Muscle layer of colon (tissue), 2 donors: ENCODE data around the gene KLF7.

Experiments used
- H3K27ac ChIP-seq: one replicate; pipeline ENCODE4 v1.7.0; 2013; ENCODE audit warnings: low read depth, mild to moderate bottlenecking, low read length, moderate library complexity
- H3K27me3 ChIP-seq, 2 donors: one replicate each; pipeline ENCODE4 v1.7.0; 2013; ENCODE audit warnings: low read length in 2 of 2, mild to moderate bottlenecking in 2 of 2; ENCODE audit not compliant: insufficient read depth in 2 of 2, control insufficient read depth in 1 of 2
- H3K36me3 ChIP-seq: one replicate; pipeline ENCODE4 v1.7.0; 2013; ENCODE audit warnings: mild to moderate bottlenecking, low read length; ENCODE audit not compliant: insufficient read depth
- H3K4me1 ChIP-seq: one replicate; pipeline ENCODE4 v1.7.0; 2013; ENCODE audit warnings: mild to moderate bottlenecking, low read length; ENCODE audit not compliant: insufficient read depth
- H3K4me3 ChIP-seq, 2 donors: one replicate each; pipeline ENCODE4 v1.7.0; 2013; ENCODE audit warnings: low read length in 2 of 2, low read depth in 1 of 2, mild to moderate bottlenecking in 1 of 2, moderate library complexity in 1 of 2
- H3K9ac ChIP-seq: one replicate; pipeline ENCODE4 v1.7.0; 2013; ENCODE audit warnings: low read length
- H3K9me3 ChIP-seq: one replicate; pipeline ENCODE4 v1.7.0; 2013; ENCODE audit warnings: mild to moderate bottlenecking, low read length
- donor health status: abdominal sarcoma.
- donor health status: Adenocarcinoma of cecum.

KLF7 gene

DNA sequence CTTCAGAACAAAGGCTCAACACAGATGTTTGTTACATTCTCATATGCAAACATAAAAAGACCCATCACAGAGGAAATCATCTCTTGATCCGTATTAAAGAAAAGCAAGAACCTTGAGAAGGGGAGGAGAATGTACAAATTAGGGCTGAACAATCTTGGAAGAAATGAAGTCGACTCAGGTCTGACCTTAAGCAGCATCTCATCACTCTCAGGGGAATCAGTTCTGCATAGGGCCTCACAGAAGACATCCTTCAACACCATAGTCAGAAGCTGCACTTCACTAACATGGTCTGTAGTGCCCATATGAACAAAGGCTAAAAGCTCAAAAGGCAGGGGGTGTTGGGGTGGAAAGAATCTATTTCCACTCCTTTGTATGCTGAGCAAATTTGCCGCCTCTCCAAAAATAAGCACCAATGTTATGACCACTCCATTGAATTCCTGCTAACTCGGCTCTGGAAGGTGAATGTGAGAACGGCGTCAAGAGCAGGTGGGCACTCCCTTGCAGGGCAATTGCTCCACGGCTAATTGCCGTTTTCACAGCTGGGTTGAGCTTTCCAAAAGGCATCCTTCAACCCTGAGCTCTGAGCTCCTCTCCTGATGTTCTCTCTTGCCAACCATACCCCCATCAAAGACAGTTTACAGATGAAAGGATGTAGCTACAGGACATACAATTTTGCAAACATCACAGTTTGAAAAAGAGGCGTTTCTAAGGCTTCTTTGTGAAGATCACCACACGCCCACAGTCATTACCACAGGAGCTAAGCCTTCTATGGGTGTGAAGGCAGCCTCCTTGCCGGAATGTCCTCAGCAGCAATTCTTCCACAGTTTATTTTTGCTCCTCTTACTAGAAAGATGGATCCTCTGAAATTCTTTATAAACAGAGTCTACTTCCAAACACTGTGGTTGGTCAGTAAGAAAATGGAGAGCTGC, 10.0 kb downstream of the KLF7 start:
- H3K36me3 ChIP-seq: no peaks in the 10 kb centered on the region
- H3K4me1 ChIP-seq: peaks cover 99% of the 10 kb centered on the region
- H3K27me3 ChIP-seq: no peaks in the 10 kb centered on the region
- no peaks in the 10 kb centered on the region for H3K9me3 ChIP-seq
- H3K27ac ChIP-seq: peak overlapping the region; percentile 31
- peak overlapping the region in 1 of 2 donors; percentile 4 for H3K4me3 ChIP-seq
- no peak overlapping the region for H3K9ac ChIP-seq

DNA sequence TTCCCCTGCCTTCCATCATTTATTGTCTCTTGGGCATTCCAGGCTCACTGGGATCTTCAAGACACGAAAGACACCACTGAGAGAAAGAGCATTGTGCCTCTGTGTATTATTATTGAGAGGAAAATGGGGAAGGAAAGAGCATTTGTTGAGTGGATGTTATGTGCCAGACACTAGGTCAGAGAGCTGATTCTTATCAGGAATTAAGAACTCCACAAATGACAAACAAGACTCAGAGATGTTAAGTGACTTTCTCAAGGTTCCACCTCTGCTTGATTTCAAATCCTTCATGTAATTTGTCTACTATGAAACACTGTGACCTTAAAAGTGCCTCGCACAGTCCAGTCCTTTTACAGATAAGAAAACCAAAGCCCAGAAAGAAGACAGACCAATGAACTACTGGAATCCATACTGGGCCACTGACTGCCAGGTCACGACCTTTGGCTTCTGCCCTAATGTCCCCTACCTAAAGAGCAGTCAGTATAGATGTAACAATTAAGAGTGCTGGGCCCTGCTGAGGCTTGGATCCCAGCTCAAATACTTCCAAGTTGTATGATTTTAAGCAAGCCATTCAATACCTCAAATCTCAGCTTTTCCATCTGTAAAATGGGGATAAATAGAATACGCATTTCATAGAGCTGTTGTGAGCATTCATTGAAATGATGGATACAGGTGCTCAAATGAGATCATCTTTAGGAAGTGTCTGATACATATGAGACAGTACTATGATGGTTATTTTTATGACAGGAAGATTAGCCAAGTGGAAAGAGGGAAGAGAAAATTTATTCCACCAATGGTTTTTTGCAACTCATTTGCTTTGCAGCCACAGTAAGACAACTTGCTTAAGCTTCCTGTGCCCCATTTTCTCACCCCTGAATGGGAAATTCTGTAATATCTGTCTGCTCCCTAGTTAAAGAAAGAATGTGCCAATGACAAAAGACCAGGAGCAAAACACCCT, 10.9 kb downstream of the KLF7 start:
- no peaks in the 10 kb centered on the region for H3K27me3 ChIP-seq
- no peak overlapping the region for H3K4me3 ChIP-seq
- no peaks in the 10 kb centered on the region for H3K36me3 ChIP-seq
- H3K9ac ChIP-seq: no peak overlapping the region
- H3K9me3 ChIP-seq: no peaks in the 10 kb centered on the region
- H3K27ac ChIP-seq: peak overlapping the region; percentile 31
- peaks cover 98% of the 10 kb centered on the region for H3K4me1 ChIP-seq

DNA sequence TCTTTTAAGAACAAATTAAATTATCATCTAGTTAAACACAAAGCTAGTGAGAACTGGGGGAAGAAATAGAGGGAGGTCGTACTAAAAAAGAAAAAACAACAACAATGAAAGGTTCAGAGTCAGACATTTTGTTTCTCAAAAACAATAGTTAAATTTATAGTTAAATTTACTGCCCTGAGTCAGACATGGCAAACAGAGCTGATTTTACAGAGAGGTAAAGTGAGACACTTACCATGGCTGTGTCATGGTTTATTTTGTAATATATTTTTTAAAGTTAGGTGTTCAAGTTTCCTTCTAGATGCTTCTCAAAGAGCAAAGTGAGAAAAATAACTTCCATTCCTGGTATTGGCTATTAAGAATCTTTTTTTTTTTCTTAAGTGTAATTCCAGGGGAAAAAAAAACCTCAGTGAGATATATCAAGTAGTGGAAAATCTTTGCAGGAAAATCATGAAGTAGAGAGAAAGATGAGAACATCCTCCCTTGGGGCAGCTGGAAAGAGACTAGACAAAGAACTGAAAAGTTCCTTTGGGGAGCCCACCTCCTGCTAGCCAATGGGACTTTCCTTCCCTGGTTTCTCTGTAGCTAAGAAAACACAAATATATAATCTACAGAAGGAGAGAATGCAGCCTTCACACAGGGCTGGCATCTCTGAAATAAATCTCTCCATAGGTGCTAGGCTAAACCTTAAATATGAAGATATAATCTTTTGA, 12.3 kb downstream of the KLF7 start:
- peak overlapping the region; percentile 12 for H3K27ac ChIP-seq
- H3K4me1 ChIP-seq: peaks cover 98% of the 10 kb centered on the region
- H3K36me3 ChIP-seq: no peaks in the 10 kb centered on the region

GRCh38 chr2:207151048-207151447, 14.7 kb downstream of the KLF7 start:
- Histone ChIP-seq H3K27ac (no peak overlapping the region), H3K27me3 (no peaks in the 10 kb centered on the region), H3K36me3 (peaks cover 5% of the 10 kb centered on the region), H3K9me3 (no peaks in the 10 kb centered on the region), H3K9ac (no peak overlapping the region), H3K4me1 (peaks cover 96% of the 10 kb centered on the region), H3K4me3 (no peak overlapping the region)

More for the DNA sequence above, 12.3 kb downstream of the KLF7 start:
- Histone ChIP-seq H3K9me3 (no peaks in the 10 kb centered on the region), H3K27me3 (no peaks in the 10 kb centered on the region), H3K4me3 (no peak overlapping the region), H3K9ac (no peak overlapping the region)

- H3K9ac ChIP-seq: no peak overlapping the region
- H3K9me3 ChIP-seq: no peaks in the 10 kb centered on the region
- no peaks in the 10 kb centered on the region for H3K27me3 ChIP-seq
- H3K36me3 ChIP-seq: peaks cover 10% of the 10 kb centered on the region
- no peak overlapping the region for H3K27ac ChIP-seq
- H3K4me1 ChIP-seq: peaks cover 96% of the 10 kb centered on the region
- no peak overlapping the region for H3K4me3 ChIP-seq
These were observed 15.5 kb downstream of the KLF7 start for GRCh38 chr2:207150284-207150683.

- H3K36me3 ChIP-seq: peaks cover 10% of the 10 kb centered on the region
- peak overlapping the region in 1 of 2 donors; percentile 28 for H3K4me3 ChIP-seq
- peak overlapping the region; percentile 8 for H3K9ac ChIP-seq
- H3K27me3 ChIP-seq: no peaks in the 10 kb centered on the region
- no peaks in the 10 kb centered on the region for H3K9me3 ChIP-seq
- peak overlapping the region; percentile 19 for H3K27ac ChIP-seq
- H3K4me1 ChIP-seq: peaks cover 96% of the 10 kb centered on the region
These were observed 16.2 kb downstream of the KLF7 start for GRCh38 chr2:207149249-207150213.

DNA sequence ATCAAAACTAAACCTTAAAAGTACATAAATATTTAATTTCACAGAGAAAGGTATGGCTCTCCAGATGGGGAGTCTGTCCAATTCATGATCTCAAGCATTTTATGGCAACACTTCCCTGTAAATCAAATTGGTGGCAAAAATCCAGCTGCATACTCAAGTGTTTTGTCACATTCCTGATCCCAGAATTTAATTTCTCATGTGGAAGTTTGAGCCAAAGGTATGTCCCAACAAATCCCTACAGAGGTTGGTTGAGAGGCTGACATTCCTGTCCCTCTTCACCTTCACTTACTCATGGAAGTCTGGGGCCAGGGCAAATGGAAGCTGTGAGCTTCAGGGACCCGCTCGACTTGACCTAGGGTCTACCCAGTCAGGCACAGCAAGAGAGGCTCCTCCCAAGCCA, 17.7 kb downstream of the KLF7 start:
- no peaks in the 10 kb centered on the region for H3K9me3 ChIP-seq
- no peak overlapping the region for H3K4me3 ChIP-seq
- H3K9ac ChIP-seq: no peak overlapping the region
- H3K36me3 ChIP-seq: peaks cover 10% of the 10 kb centered on the region
- peak overlapping the region; percentile 3 for H3K27ac ChIP-seq
- H3K27me3 ChIP-seq: no peaks in the 10 kb centered on the region
- peaks cover 96% of the 10 kb centered on the region for H3K4me1 ChIP-seq

GRCh38 chr2:207144173-207144785, 21.5 kb downstream of the KLF7 start:
- peaks cover 82% of the 10 kb centered on the region for H3K4me1 ChIP-seq

GRCh38 chr2:207143215-207144172, 22.3 kb downstream of the KLF7 start:
- peak overlapping the region; percentile 27 for H3K9ac ChIP-seq
- H3K27ac ChIP-seq: peak overlapping the region; percentile 69
- peaks cover 10% of the 10 kb centered on the region for H3K36me3 ChIP-seq
- no peaks in the 10 kb centered on the region for H3K27me3 ChIP-seq
- peaks cover 82% of the 10 kb centered on the region for H3K4me1 ChIP-seq
- H3K9me3 ChIP-seq: no peaks in the 10 kb centered on the region
- peak overlapping the region in 1 of 2 donors; percentile 29 for H3K4me3 ChIP-seq

More at GRCh38 chr2:207144173-207144785, 21.5 kb downstream of the KLF7 start:
- H3K9me3 ChIP-seq: no peaks in the 10 kb centered on the region
- peak overlapping the region; percentile 59 for H3K27ac ChIP-seq
- H3K36me3 ChIP-seq: peaks cover 10% of the 10 kb centered on the region
- H3K4me3 ChIP-seq: peak overlapping the region in 1 of 2 donors; percentile 29
- H3K9ac ChIP-seq: peak overlapping the region; percentile 27
- H3K27me3 ChIP-seq: no peaks in the 10 kb centered on the region
